ENCODE measurements around the gene COL6A3. TPM values are rescaled to one million over a fixed set of nuclear protein-coding genes. Genes with fewer than 3 reads are reported as not detected.

COL6A3 gene
- 2,259 TPM for polyA plus RNA-seq (2013, experiment 1 of 2; ENCODE audit: insufficient read length)
- polyA plus RNA-seq (2013, experiment 2 of 2; ENCODE audit: insufficient read length), result 2,276 TPM

GRCh38 chr2:237413777-237414661, at the start of gene COL6A3:
Gene COL6A3 (minus strand): TSS chr2:237414164. CDS start chr2:237396817, 17,347 bp downstream.
- peak; percentile 99 for DNase-seq

GRCh38 chr2:237459741-237460174, 45.8 kb upstream of the COL6A3 start:
- DNase-seq, result peak; percentile 71

GRCh38 chr2:237459226-237459625, 45.3 kb upstream of the COL6A3 start:
- no peak for DNase-seq

- DNase-seq, result no peak
These were observed 44.6 kb upstream of the COL6A3 start for GRCh38 chr2:237458519-237458918.

GRCh38 chr2:237457388-237457941, 43.5 kb upstream of the COL6A3 start:
- no peak for DNase-seq

- peak; percentile 89 for DNase-seq
These were observed 42.4 kb upstream of the COL6A3 start for GRCh38 chr2:237456200-237456843.

GRCh38 chr2:237455764-237456163, 41.8 kb upstream of the COL6A3 start:
- no peak for DNase-seq

- DNase-seq, result no peak
These were observed 39.7 kb upstream of the COL6A3 start for GRCh38 chr2:237453671-237454070.

- peak; percentile 74 for DNase-seq
These were observed 38.9 kb upstream of the COL6A3 start for GRCh38 chr2:237452861-237453260.

GRCh38 chr2:237451643-237452469, 37.9 kb upstream of the COL6A3 start:
- DNase-seq, result peak; percentile 72

- no peak for DNase-seq
These were observed 36.6 kb upstream of the COL6A3 start for GRCh38 chr2:237450583-237450982.

GRCh38 chr2:237450108-237450507, 36.1 kb upstream of the COL6A3 start:
- DNase-seq, result no peak

- DNase-seq, result no peak
These were observed 35.4 kb upstream of the COL6A3 start for GRCh38 chr2:237449193-237449881.

- no peak for DNase-seq
These were observed 34.7 kb upstream of the COL6A3 start for GRCh38 chr2:237448626-237449025.

GRCh38 chr2:237448171-237448570, 34.2 kb upstream of the COL6A3 start:
- DNase-seq, result no peak

GRCh38 chr2:237447496-237447895, 33.5 kb upstream of the COL6A3 start:
- no peak for DNase-seq

GRCh38 chr2:237446338-237446665, 32.3 kb upstream of the COL6A3 start:
- no peak for DNase-seq

- no peak for DNase-seq
These were observed 31.8 kb upstream of the COL6A3 start for GRCh38 chr2:237445611-237446337.

GRCh38 chr2:237444071-237444470, 30.1 kb upstream of the COL6A3 start:
- DNase-seq, result no peak

- peak; percentile 50 for DNase-seq
These were observed 27.8 kb upstream of the COL6A3 start for GRCh38 chr2:237441605-237442274.

Data from fibroblast of skin of scalp (primary cell).